Liver (tissue), 9 donors: ENCODE data around the gene SLC28A3. TPM values are rescaled to one million over a fixed set of nuclear protein-coding genes. Genes with fewer than 3 reads are reported as not detected.

Experiments
- DNase-seq: peaks from one replicate; pipeline ENCODE4 v3.0.0-alpha.2; 2017; ENCODE audit warnings: low spot score
- H3K27ac ChIP-seq, 2 donors: one replicate each; pipeline ENCODE4 v1.7.0; 2013; ENCODE audit warnings: inconsistent platforms in 2 of 2, low read length in 2 of 2, control low read depth in 1 of 2, low read depth in 1 of 2, mild to moderate bottlenecking in 1 of 2
- H3K27me3 ChIP-seq, 4 donors: one replicate each; pipeline versions ENCODE4 v1.6.1 to v1.7.0; 2013; ENCODE audit warnings: low read length in 3 of 4, inconsistent platforms in 1 of 4, mild to moderate bottlenecking in 1 of 4, moderate library complexity in 1 of 4; ENCODE audit not compliant: control insufficient read depth in 4 of 4, insufficient read depth in 4 of 4
- H3K36me3 ChIP-seq, 4 donors: one replicate each; pipeline versions ENCODE4 v1.6.1 to v1.7.0; 2013; ENCODE audit warnings: low read length in 3 of 4, mild to moderate bottlenecking in 3 of 4, low read depth in 1 of 4, moderate library complexity in 1 of 4; ENCODE audit not compliant: control insufficient read depth in 4 of 4, insufficient read depth in 3 of 4
- H3K4me1 ChIP-seq, 4 donors: one replicate each; pipeline versions ENCODE4 v1.6.1 to v1.7.0; 2013; ENCODE audit warnings: low read length in 3 of 4, mild to moderate bottlenecking in 3 of 4, moderate library complexity in 1 of 4; ENCODE audit not compliant: control insufficient read depth in 4 of 4, insufficient read depth in 4 of 4
- H3K4me3 ChIP-seq, 3 donors: one replicate each; pipeline versions ENCODE4 v1.6.1 to v1.7.0; 2013; ENCODE audit warnings: low read length in 3 of 3, control low read depth in 1 of 3, low read depth in 1 of 3, mild to moderate bottlenecking in 1 of 3
- H3K9ac ChIP-seq, 2 donors: one replicate each; pipeline ENCODE4 v1.7.0; 2013; ENCODE audit warnings: low read length in 2 of 2, mild to moderate bottlenecking in 2 of 2, moderate library complexity in 2 of 2, control low read depth in 1 of 2, low read depth in 1 of 2
- H3K9me3 ChIP-seq, 4 donors: one replicate each; pipeline versions ENCODE4 v1.6.1 to v1.7.0; 2013; ENCODE audit warnings: low read length in 3 of 4; ENCODE audit not compliant: control insufficient read depth in 4 of 4
- ATF3 ChIP-seq: IDR thresholded peaks from 2 replicates; pipeline ENCODE4 v1.6.1; 2016; ENCODE audit warnings: antibody characterized with exemption
- CTCF ChIP-seq: fragments of 150-350 bp; IDR thresholded peaks from 2 replicates; pipeline ENCODE4 v1.5.1; 2017; ENCODE audit warnings: improper control_type of control experiment, low read depth, low read length; ENCODE audit not compliant: missing input control
- EGR1 ChIP-seq, 2 donors: IDR thresholded peaks; 2 replicates each; pipeline ENCODE4 v1.6.1; 2016 to 2018; ENCODE audit warnings: antibody characterized with exemption in 2 of 2, low read depth in 2 of 2
- FOXA2 ChIP-seq: IDR thresholded peaks from 2 replicates; pipeline ENCODE4 v1.6.1; 2016; ENCODE audit warnings: antibody characterized with exemption
- HNF4G ChIP-seq: IDR thresholded peaks from 2 replicates; pipeline ENCODE4 v1.6.1; 2016; ENCODE audit warnings: antibody characterized with exemption
- JUND ChIP-seq, 2 donors: IDR thresholded peaks; 2 replicates each; pipeline ENCODE4 v1.6.1; 2016; ENCODE audit warnings: antibody characterized with exemption in 2 of 2
- MAX ChIP-seq: IDR thresholded peaks from 2 replicates; pipeline ENCODE4 v1.6.1; 2016; ENCODE audit warnings: antibody characterized with exemption
- NR2F2 ChIP-seq: IDR thresholded peaks from 2 replicates; pipeline ENCODE4 v1.6.1; 2016; ENCODE audit warnings: antibody characterized with exemption
- REST ChIP-seq: IDR thresholded peaks from 2 replicates; pipeline ENCODE4 v1.6.1; 2016; ENCODE audit warnings: antibody characterized with exemption, mild to moderate bottlenecking
- ZBTB33 ChIP-seq: IDR thresholded peaks from 2 replicates; pipeline ENCODE4 v1.6.1; 2016; ENCODE audit warnings: antibody characterized with exemption
- WGBS: extraction: QIAGEN DNeasy Blood & Tissue Kit; methylation state at CpG from one replicate; pipeline ENCODE4 v1.1.7; 2013; 5-methylcytosine and 5-hydroxymethylcytosine counted together
- polyA plus RNA-seq, 2 donors: library from polyadenylated mRNA; stranded (reverse) in 1 of 2; unstranded in 1 of 2; fragments of 200-250 nt in 1 of 2; fragments of >200 nt in 1 of 2; fragmentation: Nextera tagmentation in 1 of 2; extraction: Ambion mirVana in 1 of 2; gene quantifications; one replicate each; pipeline versions ENCODE4 v1.2.1 to v1.2.3, GENCODE V29; 2013 to 2015
- total RNA-seq, 2 donors: library from RNA; depleted of rRNA; stranded (reverse); fragments of >200 nt; gene quantifications; one replicate each; pipeline ENCODE4 v1.2.3, GENCODE V29; 2014
- donor health status: healthy.
- donor health status: healthy.
- donor health status: healthy.
- donor health status: healthy.
- donor health status: healthy.

The SLC28A3 gene
- total and polyA plus RNA-seq, 4 donors, result 0.07 to 1.3 (median 0.28) TPM

- Histone ChIP-seq H3K9me3 (no peaks in the 10 kb centered on the region), H3K9ac (no peak overlapping the region), H3K27me3 (no peaks in the 10 kb centered on the region), H3K27ac (no peak overlapping the region), H3K36me3 (no peaks in the 10 kb centered on the region), H3K4me3 (no peak overlapping the region), H3K4me1 (no peaks in the 10 kb centered on the region)
- 58% methylated on average over 4 of the region's 4 CpGs for WGBS
- TF ChIP-seq ZBTB33 (no peak), FOXA2 (no peak), JUND (IDR thresholded peaks at IDR 0.05) (no peak), ATF3 (no peak), NR2F2 (no peak), CTCF (no peak), MAX (no peak), REST (no peak)
- no peak for DNase-seq
These were observed 111.4 kb downstream of the SLC28A3 start for GRCh38 chr9:84229191-84229590.

- no peaks in the 10 kb centered on the region for H3K36me3 ChIP-seq
- no peaks in the 10 kb centered on the region for H3K9me3 ChIP-seq
- no peak for DNase-seq
- H3K27ac ChIP-seq, result no peak overlapping the region
- WGBS, result 74% methylated on average over 5 of the region's 5 CpGs
- TF ChIP-seq NR2F2 (no peak), EGR1 (IDR thresholded peaks at IDR 0.05; ENCODE audit: low read depth in 2 of 2) (no peak), HNF4G (no peak)
- H3K27me3 ChIP-seq, result no peaks in the 10 kb centered on the region
- H3K4me3 ChIP-seq, result no peak overlapping the region
- H3K9ac ChIP-seq, result no peak overlapping the region
- H3K4me1 ChIP-seq, result no peaks in the 10 kb centered on the region
These were observed 112.3 kb downstream of the SLC28A3 start for GRCh38 chr9:84228130-84228720.
